Nephron (organoid): ENCODE results near the gene ANAPC2.
A peak's percentile ranks its signal among the peaks of the same experiment; 100 is the strongest.

Experiments used
- H3K27ac Mint-ChIP-seq, 3 experiments: 2 replicates each; pipeline ENCODE4 v1.8.0; 2020; ENCODE audit warnings: mixed read lengths in 3 of 3, mild to moderate bottlenecking in 2 of 3, moderate library complexity in 1 of 3
- H3K27me3 Mint-ChIP-seq: 2 replicates; pipeline ENCODE4 v1.8.0; 2021; ENCODE audit warnings: low read depth, mild to moderate bottlenecking, moderate library complexity, mixed read lengths
- H3K36me3 Mint-ChIP-seq: 2 replicates; pipeline ENCODE4 v1.8.0; 2020; ENCODE audit warnings: low read depth, mixed read lengths
- H3K4me1 Mint-ChIP-seq: 2 replicates; pipeline ENCODE4 v1.8.0; 2020; ENCODE audit warnings: mixed read lengths
- H3K4me3 Mint-ChIP-seq, 3 experiments: 2 replicates each; pipeline ENCODE4 v1.8.0; 2020; ENCODE audit warnings: mild to moderate bottlenecking in 3 of 3, mixed read lengths in 3 of 3, moderate library complexity in 2 of 3
- H3K9me3 Mint-ChIP-seq: 2 replicates; pipeline ENCODE4 v1.8.0; 2020; ENCODE audit warnings: mixed read lengths
- TF ChIP-seq, protein P1 (sequence below), 3 experiments: fragments of 200-600 bp; sonication (generic); IDR thresholded peaks; one replicate each; pipeline ENCODE4 v1.5.0; 2021; ENCODE audit warnings: antibody characterized with exemption in 3 of 3; ENCODE audit not compliant: unreplicated experiment in 3 of 3

The ANAPC2 gene

DNA sequence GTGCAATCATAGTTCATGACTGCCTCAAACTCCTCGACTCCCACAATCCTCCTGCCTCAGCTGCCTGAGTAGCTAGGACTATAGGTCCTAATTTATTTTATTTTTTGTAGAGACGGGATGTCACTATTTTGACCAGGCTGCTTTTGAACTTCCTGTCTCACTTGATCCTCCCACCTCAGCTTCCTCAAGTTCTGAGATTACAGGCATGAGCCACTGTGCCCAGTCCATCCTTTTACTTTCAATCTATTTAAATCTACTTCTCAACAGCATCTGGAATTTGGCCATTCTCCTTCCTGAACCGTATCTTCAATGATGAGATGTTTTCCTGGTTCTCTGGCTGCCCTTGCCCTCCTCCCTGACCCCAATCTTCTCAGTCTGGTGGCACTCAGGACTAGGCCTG, 61.6 kb downstream of the ANAPC2 start:
- Mint-ChIP-seq H3K36me3 (no peaks in the 10 kb centered on the region), H3K4me1 (peaks cover 23% of the 10 kb centered on the region), H3K27me3 (peaks cover 9% of the 10 kb centered on the region), H3K4me3 (peak overlapping the region in 2 of 3 experiments; percentile 62 to 89), H3K27ac (peak overlapping the region in 1 of 3 experiments; percentile 4), H3K9me3 (no peaks in the 10 kb centered on the region)
- TF ChIP-seq, protein P1, sequence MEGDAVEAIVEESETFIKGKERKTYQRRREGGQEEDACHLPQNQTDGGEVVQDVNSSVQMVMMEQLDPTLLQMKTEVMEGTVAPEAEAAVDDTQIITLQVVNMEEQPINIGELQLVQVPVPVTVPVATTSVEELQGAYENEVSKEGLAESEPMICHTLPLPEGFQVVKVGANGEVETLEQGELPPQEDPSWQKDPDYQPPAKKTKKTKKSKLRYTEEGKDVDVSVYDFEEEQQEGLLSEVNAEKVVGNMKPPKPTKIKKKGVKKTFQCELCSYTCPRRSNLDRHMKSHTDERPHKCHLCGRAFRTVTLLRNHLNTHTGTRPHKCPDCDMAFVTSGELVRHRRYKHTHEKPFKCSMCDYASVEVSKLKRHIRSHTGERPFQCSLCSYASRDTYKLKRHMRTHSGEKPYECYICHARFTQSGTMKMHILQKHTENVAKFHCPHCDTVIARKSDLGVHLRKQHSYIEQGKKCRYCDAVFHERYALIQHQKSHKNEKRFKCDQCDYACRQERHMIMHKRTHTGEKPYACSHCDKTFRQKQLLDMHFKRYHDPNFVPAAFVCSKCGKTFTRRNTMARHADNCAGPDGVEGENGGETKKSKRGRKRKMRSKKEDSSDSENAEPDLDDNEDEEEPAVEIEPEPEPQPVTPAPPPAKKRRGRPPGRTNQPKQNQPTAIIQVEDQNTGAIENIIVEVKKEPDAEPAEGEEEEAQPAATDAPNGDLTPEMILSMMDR (IDR thresholded peaks at IDR 0.05; ENCODE audit: unreplicated experiment in 3 of 3): no peak
